ENCODE results near the gene PDE6C.

PDE6C gene

DNA sequence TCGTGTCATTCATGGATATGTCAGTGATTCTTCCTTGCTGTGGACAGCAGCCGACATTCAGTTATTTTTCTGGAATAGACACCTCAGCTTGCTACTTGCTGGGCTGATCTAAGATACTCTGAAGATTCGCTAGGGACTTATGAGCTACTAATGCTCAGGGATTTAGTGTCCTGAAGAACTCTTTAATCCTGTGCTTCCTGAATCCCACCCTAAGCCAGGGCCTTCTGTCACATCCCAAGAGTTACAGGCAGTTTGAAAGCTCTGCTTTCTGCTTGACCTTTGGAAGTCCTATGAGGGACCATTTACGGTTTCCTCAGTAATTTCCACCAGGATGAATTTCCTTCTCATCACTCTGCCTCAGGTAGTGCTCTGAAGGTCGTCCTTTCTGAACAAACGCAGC, at the start of gene PDE6C:
PDE6C (plus strand) TSS at position 227 of the 400 bp plus-strand sequence. CDS start 189 bp downstream, outside the sequence.
- DNase-seq = no peak

DNA sequence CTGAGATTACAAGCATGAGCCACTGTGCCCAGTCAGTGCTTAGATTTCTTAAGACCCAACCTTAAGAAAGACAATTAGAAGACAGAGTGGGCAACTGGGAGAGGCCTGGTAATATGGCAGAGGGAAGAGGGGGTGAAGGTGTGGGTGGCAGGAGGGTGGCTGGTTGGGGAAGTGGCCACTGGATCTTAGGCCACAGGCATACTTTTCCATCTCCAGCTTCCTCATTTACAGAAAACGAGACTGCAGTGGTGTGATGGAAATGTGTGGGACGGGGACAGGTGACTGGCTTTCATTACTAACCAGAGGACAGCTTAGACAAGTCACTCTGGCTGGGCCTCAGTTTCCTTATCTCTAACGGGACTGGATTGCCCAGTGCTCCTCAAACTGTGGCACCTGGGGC, 46.9 kb upstream of the PDE6C start:
- DNase-seq = peak; percentile 11 to 55

DNA sequence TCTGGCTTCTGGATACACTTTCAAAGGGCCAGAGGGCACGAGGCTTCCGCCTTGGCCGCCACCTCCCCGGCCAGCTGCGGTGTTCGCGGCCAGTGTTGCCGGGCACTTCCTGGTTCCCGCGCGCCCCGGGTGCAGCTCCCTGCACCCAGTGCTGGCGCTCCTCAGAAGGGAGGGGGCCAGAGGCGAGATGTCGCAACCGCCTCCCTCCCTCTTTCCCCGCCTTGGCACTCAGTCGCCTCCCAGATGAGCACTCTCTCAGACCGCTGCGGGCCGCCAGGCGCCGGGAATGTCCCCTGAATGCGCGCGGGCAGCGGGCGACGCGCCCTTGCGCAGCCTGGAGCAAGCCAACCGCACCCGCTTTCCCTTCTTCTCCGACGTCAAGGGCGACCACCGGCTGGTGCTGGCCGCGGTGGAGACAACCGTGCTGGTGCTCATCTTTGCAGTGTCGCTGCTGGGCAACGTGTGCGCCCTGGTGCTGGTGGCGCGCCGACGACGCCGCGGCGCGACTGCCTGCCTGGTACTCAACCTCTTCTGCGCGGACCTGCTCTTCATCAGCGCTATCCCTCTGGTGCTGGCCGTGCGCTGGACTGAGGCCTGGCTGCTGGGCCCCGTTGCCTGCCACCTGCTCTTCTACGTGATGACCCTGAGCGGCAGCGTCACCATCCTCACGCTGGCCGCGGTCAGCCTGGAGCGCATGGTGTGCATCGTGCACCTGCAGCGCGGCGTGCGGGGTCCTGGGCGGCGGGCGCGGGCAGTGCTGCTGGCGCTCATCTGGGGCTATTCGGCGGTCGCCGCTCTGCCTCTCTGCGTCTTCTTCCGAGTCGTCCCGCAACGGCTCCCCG, 45.7 kb upstream of the PDE6C start, which contains the start of gene FFAR4:
FFAR4 (plus strand) TSS at position 231 of the 842 bp plus-strand sequence; CDS start at position 287, 56 bp downstream.
- peak; percentile 25 to 29 for DNase-seq

DNA sequence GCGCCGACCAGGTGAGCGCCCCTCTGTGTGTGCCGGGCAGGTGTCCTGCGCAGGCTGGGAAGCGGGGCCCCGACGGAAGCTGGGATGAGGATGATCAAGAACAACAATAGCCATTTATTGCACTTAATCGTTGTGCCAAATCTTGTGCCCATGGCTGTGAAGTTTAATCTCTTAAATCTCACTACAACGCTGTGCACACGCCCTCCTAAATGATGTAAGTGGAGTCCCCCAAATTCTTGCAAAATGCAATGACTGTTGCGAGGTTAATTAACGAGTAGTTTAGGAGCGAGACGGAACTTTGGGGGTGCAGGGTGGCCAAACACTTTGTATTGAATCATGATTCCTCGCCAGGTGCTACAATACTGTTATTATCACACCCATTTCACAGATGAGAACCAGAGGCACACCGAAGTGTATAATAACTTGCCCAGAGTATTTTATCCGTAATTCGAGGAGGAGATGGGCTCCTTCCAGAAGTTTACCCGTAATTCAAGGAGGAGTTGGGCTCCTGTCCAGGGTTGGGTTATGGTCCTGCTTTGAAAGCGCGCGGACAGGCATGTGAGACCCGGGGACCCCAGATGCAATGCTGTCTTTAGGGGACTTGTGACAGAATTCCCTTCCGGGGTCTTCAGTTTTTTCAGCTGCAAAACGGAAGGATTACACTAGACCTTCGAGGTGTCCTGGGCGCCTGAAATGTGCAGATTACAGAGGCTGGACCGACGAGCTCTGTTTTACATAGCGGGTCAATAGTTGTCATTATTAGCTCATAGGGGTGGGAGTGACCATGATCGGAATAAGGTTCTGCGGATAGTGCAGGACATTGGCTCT, 44.8 kb upstream of the PDE6C start:
- no peak for DNase-seq

DNA sequence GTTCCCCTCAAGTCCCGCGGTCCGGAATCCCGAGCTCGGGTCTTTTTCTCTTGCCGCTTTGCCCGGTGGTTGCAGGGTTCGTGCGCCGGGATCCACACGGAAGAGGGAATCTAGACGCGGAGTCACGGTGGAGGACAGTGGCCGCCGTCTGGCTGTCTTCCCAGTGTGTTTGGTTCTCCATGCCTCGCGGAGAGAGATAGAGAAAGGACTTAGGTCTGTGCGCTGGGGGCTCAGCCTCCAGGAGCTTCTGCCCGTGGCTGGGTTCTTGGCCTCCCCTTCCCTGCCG, 44.3 kb upstream of the PDE6C start:
- DNase-seq = no peak

DNA sequence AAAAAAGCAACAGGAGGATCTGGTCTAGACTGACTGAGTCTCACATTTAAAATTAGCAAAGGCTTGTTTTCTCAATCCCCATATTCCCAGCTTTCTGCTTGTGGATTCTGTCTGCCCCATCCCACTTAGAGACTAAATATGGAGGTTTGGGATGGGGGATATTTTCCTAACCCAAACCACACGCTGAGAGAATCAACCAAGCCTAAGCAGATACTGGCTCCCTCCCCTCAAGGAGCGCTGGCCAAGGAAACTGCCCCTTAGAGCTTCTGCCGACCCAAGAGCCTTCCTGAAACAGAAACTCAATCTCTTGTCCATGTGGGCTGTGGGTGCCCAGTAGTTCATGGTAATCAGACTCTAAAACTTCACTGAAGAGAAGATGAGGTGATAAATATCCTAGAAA, 42.0 kb upstream of the PDE6C start:
- DNase-seq = no peak

DNA sequence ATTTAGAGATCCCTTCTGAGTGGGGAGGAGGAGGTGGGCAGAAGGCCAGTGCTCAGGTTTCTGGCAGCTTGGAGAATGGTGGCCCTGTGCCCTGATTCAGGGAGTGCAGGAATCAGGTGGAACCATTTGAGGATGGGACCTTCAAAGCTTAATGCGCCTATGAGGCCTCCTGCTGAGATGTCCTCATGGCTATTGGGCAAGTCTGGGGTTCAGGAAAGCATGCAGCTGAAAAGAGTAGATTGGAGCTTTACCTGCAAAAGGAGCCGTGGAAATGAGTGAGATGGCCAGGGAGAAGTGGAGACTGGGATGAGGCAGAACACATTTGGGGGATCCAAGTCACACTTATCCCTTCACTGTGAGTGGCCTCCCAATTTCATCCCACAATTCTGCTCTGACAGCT, 39.7 kb upstream of the PDE6C start:
- DNase-seq = no peak

DNA sequence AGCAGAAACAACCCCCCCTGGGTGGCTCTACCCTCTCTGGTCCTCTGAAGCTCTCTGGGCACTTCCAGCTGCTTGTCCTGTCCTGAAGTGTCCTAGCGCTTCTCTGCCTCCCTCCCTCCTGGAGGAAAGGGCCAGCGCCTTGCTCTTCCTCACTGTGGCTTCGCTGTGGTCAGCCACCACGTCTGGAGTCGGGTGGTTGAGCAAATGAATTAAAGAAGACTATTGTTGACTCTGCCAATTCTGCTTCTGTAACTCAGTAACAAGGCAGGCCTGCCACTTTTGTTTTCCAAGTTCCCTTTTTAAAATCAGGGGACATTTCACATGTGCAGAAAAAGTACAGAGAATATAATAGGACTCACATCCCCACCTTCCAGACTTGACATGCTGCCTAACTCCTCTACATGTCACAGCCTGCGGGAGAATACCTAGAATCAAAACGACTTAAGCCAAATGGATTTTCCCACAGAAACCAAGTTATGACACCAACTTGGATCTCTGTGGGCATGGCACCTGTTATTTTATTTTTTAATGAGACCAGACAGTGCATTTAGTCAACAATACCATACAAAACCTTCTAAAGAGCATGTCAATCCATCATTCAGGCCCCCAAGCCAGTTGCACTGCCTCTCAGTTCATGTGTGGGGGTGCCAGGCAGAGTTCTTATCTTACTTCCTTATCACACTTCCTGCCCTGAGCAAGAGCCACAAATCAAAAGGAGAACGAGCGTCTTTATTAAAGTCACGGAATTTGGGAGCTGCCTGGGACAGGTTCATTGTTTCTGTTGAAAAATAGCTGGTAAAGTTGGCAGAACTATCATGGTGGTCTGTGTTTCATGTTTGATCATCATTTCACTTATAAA, 39.1 kb upstream of the PDE6C start:
- DNase-seq = peak; percentile 95

DNA sequence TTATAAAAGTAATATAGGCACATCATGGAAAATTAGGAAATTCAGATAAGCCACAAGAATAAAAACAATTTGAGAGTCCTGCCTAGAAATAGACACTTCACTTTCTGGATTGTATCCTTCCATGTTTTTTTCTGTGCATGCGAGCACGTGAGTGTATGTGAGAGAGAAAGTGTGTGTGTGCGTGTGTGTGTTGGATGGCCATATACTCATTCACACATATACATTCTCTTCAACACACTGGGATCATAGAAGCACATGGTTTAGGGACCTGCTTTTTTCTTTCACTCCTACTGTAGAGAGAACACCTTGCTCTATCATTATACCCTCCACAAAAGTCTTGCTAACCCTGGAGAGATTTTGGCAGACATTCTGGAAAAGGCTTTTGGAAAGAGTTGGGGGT, 38.4 kb upstream of the PDE6C start:
- DNase-seq = peak; percentile 64 to 65

DNA sequence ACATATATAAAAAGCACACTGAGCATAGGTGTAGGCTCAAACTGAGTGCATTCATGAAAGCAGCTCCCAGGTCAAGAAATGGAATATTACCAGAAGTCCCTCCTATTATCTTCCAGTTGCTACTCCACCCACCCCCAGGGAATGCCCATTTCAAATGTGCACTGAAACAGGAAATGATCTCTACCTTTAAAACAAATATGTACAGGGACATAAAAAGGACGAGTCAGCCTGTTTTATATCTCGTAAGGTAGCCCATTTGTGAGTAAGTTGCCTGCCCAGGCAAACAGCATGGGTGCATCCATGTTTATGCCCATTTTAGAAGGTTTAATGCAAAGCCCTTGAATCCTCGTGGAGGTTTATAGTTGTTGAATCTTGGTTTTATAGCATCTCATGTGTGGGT, 35.4 kb upstream of the PDE6C start:
- no peak for DNase-seq

DNA sequence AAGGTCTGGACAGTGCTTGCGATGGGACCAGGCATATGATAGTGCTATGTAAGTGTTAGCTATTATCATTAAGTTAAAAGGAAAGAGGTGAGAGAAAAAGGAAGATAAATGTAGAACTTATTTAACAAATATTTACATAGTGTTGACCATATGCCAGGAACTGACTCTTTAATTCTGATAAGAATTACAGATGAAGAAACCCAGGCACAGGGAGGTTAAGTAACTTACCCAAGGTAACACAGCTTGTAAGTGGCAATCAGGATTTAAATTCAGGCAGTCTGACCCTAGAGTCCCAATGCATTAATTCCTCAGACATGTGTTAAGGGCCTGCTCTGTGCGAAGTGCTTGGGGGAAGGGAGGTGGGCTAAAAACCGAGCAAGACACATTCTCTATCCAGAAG, 34.8 kb upstream of the PDE6C start:
- DNase-seq = no peak

DNA sequence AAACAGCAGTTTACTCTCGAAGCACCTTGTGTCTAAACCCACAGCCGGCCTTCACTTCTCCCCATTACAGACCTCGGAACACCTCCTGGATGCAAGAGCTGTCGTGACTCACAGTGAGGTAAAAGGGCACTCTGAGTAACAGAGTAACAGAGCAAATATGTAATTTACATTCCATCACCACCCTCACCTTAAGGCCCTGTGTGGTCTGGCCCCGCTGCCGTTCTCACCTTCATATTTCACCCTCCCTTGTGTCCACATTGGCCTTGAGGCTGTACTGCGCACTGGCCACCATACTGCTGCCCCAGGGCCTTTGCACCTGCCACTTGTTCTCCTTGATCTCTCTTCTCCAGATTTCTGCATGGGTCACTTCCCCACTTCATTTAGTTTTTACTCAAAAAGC, 33.2 kb upstream of the PDE6C start:
- DNase-seq = no peak

DNA sequence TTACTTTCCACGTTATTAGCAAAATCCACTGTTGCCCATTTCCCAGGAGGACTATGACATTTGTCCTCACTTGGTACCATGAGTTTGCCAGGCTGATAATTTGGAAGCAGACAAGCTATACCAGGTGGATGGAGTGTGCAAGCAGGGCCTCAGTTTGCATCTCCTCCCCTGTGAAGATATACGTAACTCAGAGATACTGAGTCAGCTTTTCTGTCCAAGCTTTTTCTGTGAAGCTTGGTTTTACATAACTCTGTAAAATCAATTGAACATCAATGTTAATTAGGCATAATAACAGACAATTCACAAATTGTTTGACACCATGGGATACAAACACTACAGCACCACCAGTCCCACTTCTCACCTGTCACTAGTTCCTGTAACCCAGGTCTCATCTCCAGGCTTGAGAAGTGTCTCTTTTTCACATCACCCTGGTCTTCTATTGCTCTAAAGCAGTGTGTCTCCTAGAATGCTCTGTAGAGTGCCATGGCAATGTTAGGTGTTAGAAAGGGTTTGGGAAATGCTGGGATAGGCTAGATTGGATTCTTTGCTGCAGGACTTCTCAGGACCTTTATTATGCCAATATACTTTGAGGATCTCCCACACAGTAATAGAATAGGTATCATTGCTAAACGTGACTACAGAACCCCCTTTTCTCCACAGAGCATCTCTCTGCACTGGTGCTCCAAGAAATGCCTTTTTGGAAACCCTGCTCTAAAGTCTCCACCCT, 32.2 kb upstream of the PDE6C start:
- DNase-seq = no peak

DNA sequence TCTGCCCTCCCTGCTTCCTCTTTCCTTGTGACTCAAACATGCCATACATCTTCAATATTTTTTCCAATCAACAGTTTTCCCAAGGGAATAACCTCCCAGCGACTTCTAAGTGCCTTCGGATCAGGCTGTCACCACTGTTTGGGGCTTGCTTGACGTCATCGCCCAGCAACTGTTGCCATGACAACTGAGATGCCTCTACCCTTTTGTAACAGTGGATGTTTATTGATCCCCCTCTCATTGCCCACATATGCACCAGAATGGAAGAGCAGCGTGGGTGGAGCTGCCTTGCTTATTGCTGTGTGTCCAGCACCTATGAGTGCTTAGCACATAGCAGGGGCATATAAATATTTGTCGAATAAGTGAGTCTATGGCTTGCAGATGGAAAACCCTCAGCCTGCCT, 31.5 kb upstream of the PDE6C start:
- DNase-seq = no peak

DNA sequence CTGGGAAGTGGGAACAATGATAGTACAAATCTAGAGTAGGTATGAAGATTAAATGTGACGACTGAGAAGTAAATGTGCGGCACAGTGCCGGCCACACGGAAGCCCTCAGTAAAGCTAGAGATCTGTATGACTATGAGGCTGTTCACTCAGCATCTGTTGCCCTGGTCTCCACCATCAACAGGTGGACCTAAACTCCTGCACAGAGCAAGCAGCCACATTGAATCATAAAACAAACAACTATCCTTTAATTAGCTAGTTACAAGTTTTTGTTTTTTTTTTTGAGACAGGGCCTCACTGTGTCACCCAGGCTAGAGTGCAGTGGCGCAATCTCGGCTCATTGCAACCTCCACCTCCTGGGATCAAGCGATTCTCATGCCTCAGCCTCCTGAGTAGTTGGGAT, 27.9 kb upstream of the PDE6C start:
- DNase-seq = no peak

DNA sequence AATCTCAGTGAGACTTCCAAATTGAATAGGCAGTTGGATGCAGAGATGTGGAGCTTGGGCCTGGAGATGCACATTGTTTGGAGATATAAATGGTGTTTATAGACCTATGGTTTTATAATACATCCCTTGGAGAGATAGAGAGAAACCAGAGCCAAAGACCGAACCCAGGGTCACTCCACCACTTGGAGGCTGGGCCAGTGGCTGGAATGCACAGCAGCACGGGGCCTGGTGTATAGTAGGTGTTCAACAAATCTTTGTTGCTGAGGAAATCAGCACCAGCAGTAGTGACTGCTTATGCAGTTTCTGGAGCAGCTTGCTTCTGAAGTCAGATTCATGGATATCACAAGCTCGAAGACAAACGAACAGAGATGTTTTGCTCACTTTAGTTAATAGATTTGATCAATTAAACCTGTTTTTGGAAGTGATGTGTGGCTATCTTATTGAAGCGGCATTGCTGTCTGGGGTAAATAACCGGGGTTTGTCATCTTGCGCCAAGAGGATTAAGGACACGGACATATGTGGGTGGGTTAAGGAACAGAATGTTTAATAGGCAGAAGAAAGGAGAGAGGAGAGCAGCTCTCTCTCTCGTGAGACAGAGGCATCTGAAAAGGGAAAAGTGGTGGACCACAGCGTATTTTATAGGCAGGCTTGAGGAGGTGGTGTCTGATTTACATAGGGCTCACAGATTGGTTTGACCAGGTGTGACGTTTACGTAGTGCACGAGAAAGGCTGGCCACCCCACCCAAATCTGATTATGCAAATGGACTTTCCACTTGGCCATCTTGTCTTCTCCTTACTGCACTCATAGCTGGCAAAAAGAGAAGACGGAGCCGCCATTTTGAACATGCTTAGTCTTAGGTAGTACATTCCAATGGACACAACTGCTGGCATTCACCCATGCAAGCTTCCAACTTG, 22.4 kb upstream of the PDE6C start:
- DNase-seq = no peak

DNA sequence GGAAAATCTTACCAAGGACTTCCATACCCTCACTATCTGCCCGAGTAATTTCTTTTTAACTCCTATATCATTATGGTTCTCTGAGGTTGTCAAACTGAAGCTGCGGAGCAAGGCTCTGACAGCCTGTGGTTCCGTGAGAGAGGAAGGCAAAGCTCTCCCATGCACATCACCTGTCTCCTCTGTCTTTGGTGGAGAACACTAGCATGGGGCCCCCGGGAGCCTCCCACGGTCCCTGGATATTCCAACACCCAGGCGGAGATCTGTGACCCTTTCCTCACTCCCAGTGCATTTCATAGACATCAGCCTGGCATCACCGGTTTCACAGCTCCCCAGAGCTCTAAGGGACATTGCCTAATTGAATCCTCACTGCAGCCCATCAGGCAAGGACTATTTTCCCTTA, 21.7 kb upstream of the PDE6C start:
- no peak for DNase-seq

DNA sequence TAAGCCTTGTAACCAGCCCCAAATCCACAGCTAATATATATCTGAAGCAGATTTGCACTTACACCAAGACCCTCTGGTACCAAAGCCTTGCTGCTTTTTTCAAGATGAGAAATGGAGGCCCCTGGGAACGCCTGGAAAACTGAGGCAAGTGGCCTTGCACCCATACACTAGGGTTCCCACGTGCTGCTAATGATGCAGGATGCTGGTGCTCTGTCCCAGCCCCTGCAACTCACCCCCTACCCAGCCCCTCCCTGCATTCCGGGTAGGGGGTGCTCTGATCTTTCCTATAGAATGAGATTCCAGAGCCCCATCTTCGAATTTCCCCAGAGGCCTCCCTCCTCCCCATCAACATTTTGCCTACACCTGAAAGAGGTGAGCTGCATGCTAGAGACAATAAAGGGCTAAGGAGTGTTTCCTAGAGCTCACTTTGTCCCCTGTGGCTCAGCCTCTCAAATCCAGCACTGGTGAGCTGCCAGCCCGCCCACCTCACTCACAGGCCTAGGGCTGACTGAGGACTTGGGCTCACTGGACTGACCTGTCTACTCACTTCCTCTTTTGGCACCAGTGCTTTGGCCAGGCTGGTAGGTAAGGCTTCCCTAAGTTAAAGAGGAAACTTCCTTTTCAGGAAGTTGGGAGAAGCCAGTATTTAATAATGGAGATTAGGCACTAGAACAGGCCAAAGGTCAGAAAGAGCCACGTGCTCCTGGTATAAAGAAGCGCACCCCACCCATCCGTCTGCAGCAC, 21.1 kb upstream of the PDE6C start:
- no peak for DNase-seq

DNA sequence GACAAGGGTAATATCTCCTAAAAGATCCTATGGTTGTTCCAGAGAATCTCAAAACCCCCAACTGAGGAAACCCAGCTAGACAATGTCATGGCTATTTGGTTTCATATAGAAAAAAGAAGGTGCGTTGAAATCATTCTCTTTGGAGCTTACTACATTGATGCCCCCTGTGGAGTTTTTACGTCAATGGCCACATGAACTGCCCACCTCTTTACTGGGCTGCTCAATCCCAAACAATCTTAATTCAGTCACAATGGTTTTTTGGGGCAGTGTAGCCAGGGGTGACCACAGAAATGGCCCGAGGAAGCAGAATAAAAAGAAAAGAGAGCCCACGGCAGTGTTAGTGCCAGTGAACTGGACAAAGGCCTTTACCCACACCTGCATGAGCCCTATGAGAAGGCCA, 19.1 kb upstream of the PDE6C start:
- no peak for DNase-seq

DNA sequence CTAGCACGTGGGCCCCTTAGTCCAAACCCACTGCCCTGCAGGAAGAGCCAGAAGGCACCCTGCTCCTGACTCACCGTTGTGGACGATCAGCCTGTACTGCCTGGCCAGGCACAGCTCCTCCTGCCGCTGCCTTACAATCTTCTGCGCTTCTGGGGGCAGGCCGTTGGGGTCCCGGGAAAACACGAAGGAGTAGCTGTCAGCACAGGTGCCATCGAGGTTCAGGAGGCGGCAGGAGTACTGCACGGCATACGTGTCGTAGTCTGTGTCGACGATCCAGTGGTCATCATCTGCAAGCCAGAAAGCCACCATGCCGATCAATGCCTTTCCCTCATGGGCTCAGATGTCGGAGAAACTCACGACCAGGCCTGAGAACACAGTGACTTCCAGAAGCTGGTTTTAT, 18.6 kb upstream of the PDE6C start:
- no peak for DNase-seq

DNA sequence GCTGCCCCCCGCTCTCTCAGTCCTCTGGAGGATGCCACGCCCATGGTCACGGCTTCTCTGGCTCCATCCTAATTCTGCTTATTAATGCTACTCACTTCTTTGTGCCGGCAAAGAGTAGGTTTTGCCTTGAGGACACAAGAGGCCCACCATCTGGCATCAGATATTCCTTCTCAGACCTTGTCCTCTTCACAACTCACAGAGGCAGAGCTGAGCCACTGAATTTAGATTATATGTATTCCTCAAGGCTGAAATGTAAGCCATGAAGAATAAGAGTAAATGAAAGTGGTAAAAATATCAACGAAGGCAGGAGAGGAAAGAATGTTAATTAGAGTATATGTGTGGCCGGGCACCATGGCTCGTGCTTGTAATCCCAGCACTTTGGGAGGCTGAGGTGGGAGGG, 17.8 kb upstream of the PDE6C start:
- DNase-seq = no peak
